NCI-H1105 (cell line): Measurements from ENCODE around the gene VWA5A.
"Not testable (repeated sequence)": the region's sequence is repeated elsewhere in the genome, so short reads cannot be mapped to it uniquely, and the experiment has no call there.

ENCODE experiments used
- DNase-seq: peaks from one replicate; lab custom pipeline; 2025; lab: John Stamatoyannopoulos, UW

Gene VWA5A

GRCh38 chr11:124094731-124095130 is 20.5 kb upstream of the VWA5A start:
- DNase-seq: no peak

GRCh38 chr11:124096364-124096763 is 18.9 kb upstream of the VWA5A start:
- DNase-seq: no peak

- no peak for DNase-seq
Observed at GRCh38 chr11:124098141-124098540, 17.1 kb upstream of the VWA5A start.

- DNase-seq: no peak
Observed at GRCh38 chr11:124101737-124102136, 13.5 kb upstream of the VWA5A start.

GRCh38 chr11:124108156-124108555 is 7.1 kb upstream of the VWA5A start:
- peak; percentile 24 for DNase-seq

GRCh38 chr11:124109377-124109776 is 5.9 kb upstream of the VWA5A start:
- no peak for DNase-seq

GRCh38 chr11:124110201-124110600 is 5.0 kb upstream of the VWA5A start:
- no peak for DNase-seq

- no peak for DNase-seq
Observed at GRCh38 chr11:124113890-124114289, 1.4 kb upstream of the VWA5A start.

- DNase-seq: no peak
Observed at GRCh38 chr11:124115782-124116616, 749 bp downstream of the VWA5A start.

GRCh38 chr11:124119103-124119502 is 3.9 kb downstream of the VWA5A start:
- DNase-seq: no peak

- DNase-seq: no peak
Observed at GRCh38 chr11:124120891-124121290, 5.6 kb downstream of the VWA5A start.

- DNase-seq: no peak
Observed at GRCh38 chr11:124122123-124122522, 6.9 kb downstream of the VWA5A start.

GRCh38 chr11:124123622-124124021 is 8.4 kb downstream of the VWA5A start:
- no peak for DNase-seq

GRCh38 chr11:124127134-124127533 is 11.9 kb downstream of the VWA5A start:
- not testable (repeated sequence) for DNase-seq

- DNase-seq: no peak
Observed at GRCh38 chr11:124143034-124143433, 27.8 kb downstream of the VWA5A start.

GRCh38 chr11:124147951-124148350 is 32.7 kb downstream of the VWA5A start:
- DNase-seq: no peak

- no peak for DNase-seq
Observed at GRCh38 chr11:124150684-124151083, 35.4 kb downstream of the VWA5A start.

- DNase-seq: no peak
Observed at GRCh38 chr11:124152770-124153407, 37.6 kb downstream of the VWA5A start.

GRCh38 chr11:124153821-124154220 is 38.6 kb downstream of the VWA5A start:
- no peak for DNase-seq

- DNase-seq: no peak
Observed at GRCh38 chr11:124159481-124159880, 44.2 kb downstream of the VWA5A start.

- DNase-seq: no peak
Observed at GRCh38 chr11:124160986-124161385, 45.7 kb downstream of the VWA5A start.

GRCh38 chr11:124167826-124168231 is 52.6 kb downstream of the VWA5A start:
- DNase-seq: no peak

- no peak for DNase-seq
Observed at GRCh38 chr11:124168796-124169195, 53.5 kb downstream of the VWA5A start.

GRCh38 chr11:124170315-124170714 is 55.1 kb downstream of the VWA5A start:
- DNase-seq: not testable (repeated sequence)
